ENCODE measurements around the gene TBC1D22A.

TBC1D22A gene

GRCh38 chr22:46726066-46726985, 36.1 kb upstream of the TBC1D22A start:
- CTCF ChIA-PET: interaction anchor here (0.9 kb wide), 1 partner anchor 32 kb away, joined by 3 read pairs; no protein-coding TSS in a partner anchor
- H3K4me3 ChIP-seq (ENCODE audit: low read depth, low read length): no peak overlapping the region
- no peak for DNase-seq (ENCODE audit: low read depth, low spot score)
- POLR2A ChIA-PET: interaction anchor here (0.7 kb wide), 1 partner anchor 36 kb away, joined by 3 read pairs; the partner anchor contains the start of gene TBC1D22A
- TF ChIP-seq CTCF (IDR thresholded peaks at IDR 0.05; ENCODE audit: insufficient read depth, low read length, missing control alignments): no peak

- no peak overlapping the region for H3K4me3 ChIP-seq (ENCODE audit: low read depth, low read length)
- CTCF ChIA-PET: no interaction called here
- no peak for DNase-seq (ENCODE audit: low read depth, low spot score)
- TF ChIP-seq CTCF (IDR thresholded peaks at IDR 0.05; ENCODE audit: insufficient read depth, low read length, missing control alignments): no peak
- POLR2A ChIA-PET: interaction anchor here (0.7 kb wide), 1 partner anchor 36 kb away, joined by 3 read pairs; the partner anchor contains the start of gene TBC1D22A
Measured at GRCh38 chr22:46726986-46727317, 35.5 kb upstream of the TBC1D22A start.

GRCh38 chr22:46727813-46728364, 34.6 kb upstream of the TBC1D22A start:
- H3K4me3 ChIP-seq (ENCODE audit: low read depth, low read length): no peak overlapping the region
- DNase-seq (ENCODE audit: low read depth, low spot score): no peak
- TF ChIP-seq CTCF (IDR thresholded peaks at IDR 0.05; ENCODE audit: insufficient read depth, low read length, missing control alignments): no peak
- POLR2A ChIA-PET: no interaction called here
- CTCF ChIA-PET: no interaction called here

GRCh38 chr22:46728470-46728869, 34.0 kb upstream of the TBC1D22A start:
- ChIA-PET POLR2A (no interaction called here), CTCF (no interaction called here)
- no peak overlapping the region for H3K4me3 ChIP-seq (ENCODE audit: low read depth, low read length)
- TF ChIP-seq CTCF (IDR thresholded peaks at IDR 0.05; ENCODE audit: insufficient read depth, low read length, missing control alignments): no peak
- DNase-seq (ENCODE audit: low read depth, low spot score): no peak

GRCh38 chr22:46730568-46731245, 31.7 kb upstream of the TBC1D22A start:
- no peak for DNase-seq (ENCODE audit: low read depth, low spot score)
- ChIA-PET POLR2A (no interaction called here), CTCF (interaction anchor here (0.6 kb wide), 1 partner anchor 25 kb away, joined by 3 read pairs; no protein-coding TSS in a partner anchor)
- no peak for TF ChIP-seq CTCF (IDR thresholded peaks at IDR 0.05; ENCODE audit: insufficient read depth, low read length, missing control alignments)
- no peak overlapping the region for H3K4me3 ChIP-seq (ENCODE audit: low read depth, low read length)
